SK-N-SH (cell line): ENCODE data around the gene GRAP.
"Not testable (repeated sequence)": the region's sequence is repeated elsewhere in the genome, so short reads cannot be mapped to it uniquely, and the experiment has no call there.

ENCODE experiments used
- CTCF ChIP-seq: fragments of 200-600 bp; sonication (generic); IDR thresholded peaks from 2 replicates; pipeline ENCODE4 v1.6.1; 2017; ENCODE audit warnings: antibody characterized with exemption, mild to moderate bottlenecking, moderate library complexity
- ELF1 ChIP-seq: IDR thresholded peaks from 2 replicates; pipeline ENCODE4 v1.4.0; 2012
- EZH2phosphoT487 ChIP-seq: fragments of 200-600 bp; sonication (generic); IDR thresholded peaks from 2 replicates; pipeline ENCODE4 v1.6.1; 2017; ENCODE audit warnings: low read depth, mixed run types, mild to moderate bottlenecking, antibody characterized with exemption, moderate library complexity, borderline replicate concordance
- FOXJ3 ChIP-seq: sonication (generic); formaldehyde crosslinking; IDR thresholded peaks from 2 replicates; pipeline ENCODE4 v1.5.1; 2020; ENCODE audit warnings: mild to moderate bottlenecking, missing genetic modification reagents
- MXI1 ChIP-seq: IDR thresholded peaks from 2 replicates; pipeline ENCODE4 v1.6.1; 2012; ENCODE audit warnings: mild to moderate bottlenecking, low read depth, low read length, improper control_type of control experiment
- NFIC ChIP-seq: IDR thresholded peaks from 2 replicates; pipeline ENCODE4 v1.4.0; 2012; ENCODE audit warnings: borderline replicate concordance
- NRF1 ChIP-seq: IDR thresholded peaks from 2 replicates; pipeline ENCODE4 v1.6.1; 2012; ENCODE audit warnings: low read depth, mild to moderate bottlenecking, low read length
- POLR2AphosphoS5 ChIP-seq: IDR thresholded peaks from 2 replicates; pipeline ENCODE4 v1.6.1; 2012; ENCODE audit warnings: low read depth, low read length
- RAD21 ChIP-seq: IDR thresholded peaks from 2 replicates; pipeline ENCODE4 v1.6.1; 2012; ENCODE audit warnings: mild to moderate bottlenecking, low read length
- RCOR1 ChIP-seq: fragments of 150-350 bp; IDR thresholded peaks from 2 replicates; pipeline ENCODE4 v1.6.1; 2017; ENCODE audit warnings: antibody characterized with exemption, low read length
- SMC3 ChIP-seq: IDR thresholded peaks from 2 replicates; pipeline ENCODE4 v1.6.1; 2012; ENCODE audit warnings: low read depth, low read length, improper control_type of control experiment
- TAF1 ChIP-seq: IDR thresholded peaks from 2 replicates; pipeline ENCODE4 v1.6.1; 2012; ENCODE audit warnings: low read depth, mild to moderate bottlenecking, low read length, moderate library complexity, borderline replicate concordance
- TCF12 ChIP-seq: IDR thresholded peaks from 2 replicates; pipeline ENCODE4 v1.4.0; 2012
- TF ChIP-seq, protein P1 (sequence below): IDR thresholded peaks from 2 replicates; pipeline ENCODE4 v1.6.1; 2012; ENCODE audit warnings: mild to moderate bottlenecking, low read depth, low read length, moderate library complexity

DNA sequence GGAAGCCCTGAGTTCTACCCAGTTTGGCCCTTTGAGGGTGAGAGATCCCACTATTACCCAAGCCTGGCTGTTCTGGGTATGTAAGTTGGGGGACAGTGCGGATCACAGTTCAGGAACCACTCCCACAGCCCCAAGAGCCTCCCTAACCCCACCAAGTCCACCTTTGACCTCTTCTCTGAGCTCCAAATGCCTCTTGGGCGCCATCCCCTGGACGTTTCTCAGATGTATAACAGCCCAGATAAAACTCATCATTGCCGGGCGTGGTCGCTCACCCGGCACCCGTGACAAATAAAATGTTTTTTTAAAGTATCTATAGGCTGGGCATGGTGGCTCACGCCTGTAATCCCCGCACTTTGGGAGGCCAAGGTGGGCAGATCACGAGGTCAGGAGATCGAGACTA, 8.7 kb upstream of the GRAP start:
- TF ChIP-seq CTCF; FOXJ3 (CRISPR knock-in tag); TCF12; ELF1; EZH2phosphoT487; MXI1; POLR2AphosphoS5; TAF1; SMC3; RCOR1; RAD21; NRF1; NFIC: not testable (repeated sequence)
- TF ChIP-seq, protein P1, sequence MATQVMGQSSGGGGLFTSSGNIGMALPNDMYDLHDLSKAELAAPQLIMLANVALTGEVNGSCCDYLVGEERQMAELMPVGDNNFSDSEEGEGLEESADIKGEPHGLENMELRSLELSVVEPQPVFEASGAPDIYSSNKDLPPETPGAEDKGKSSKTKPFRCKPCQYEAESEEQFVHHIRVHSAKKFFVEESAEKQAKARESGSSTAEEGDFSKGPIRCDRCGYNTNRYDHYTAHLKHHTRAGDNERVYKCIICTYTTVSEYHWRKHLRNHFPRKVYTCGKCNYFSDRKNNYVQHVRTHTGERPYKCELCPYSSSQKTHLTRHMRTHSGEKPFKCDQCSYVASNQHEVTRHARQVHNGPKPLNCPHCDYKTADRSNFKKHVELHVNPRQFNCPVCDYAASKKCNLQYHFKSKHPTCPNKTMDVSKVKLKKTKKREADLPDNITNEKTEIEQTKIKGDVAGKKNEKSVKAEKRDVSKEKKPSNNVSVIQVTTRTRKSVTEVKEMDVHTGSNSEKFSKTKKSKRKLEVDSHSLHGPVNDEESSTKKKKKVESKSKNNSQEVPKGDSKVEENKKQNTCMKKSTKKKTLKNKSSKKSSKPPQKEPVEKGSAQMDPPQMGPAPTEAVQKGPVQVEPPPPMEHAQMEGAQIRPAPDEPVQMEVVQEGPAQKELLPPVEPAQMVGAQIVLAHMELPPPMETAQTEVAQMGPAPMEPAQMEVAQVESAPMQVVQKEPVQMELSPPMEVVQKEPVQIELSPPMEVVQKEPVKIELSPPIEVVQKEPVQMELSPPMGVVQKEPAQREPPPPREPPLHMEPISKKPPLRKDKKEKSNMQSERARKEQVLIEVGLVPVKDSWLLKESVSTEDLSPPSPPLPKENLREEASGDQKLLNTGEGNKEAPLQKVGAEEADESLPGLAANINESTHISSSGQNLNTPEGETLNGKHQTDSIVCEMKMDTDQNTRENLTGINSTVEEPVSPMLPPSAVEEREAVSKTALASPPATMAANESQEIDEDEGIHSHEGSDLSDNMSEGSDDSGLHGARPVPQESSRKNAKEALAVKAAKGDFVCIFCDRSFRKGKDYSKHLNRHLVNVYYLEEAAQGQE = not testable (repeated sequence)
